Motor neuron (in vitro differentiated cells): ENCODE data around the gene CLK1. TPM values are rescaled to one million over a fixed set of nuclear protein-coding genes. Genes with fewer than 3 reads are reported as not detected.

ENCODE experiments used
- ATAC-seq, 8 experiments: fragments of 200-7000 bp; cut with Tn5 transposase; replicated peaks in 6 of 8; 2 replicates each; pipeline ENCODE4 v1.8.0; 2021; ENCODE audit warnings: mild to moderate bottlenecking in 8 of 8, moderate library complexity in 8 of 8
- H3K27ac ChIP-seq, 2 donors: fragments of 250-450 bp; sonication (Bioruptor Pico); 2 replicates each; pipeline ENCODE4 v1.9.0; 2021; ENCODE audit warnings: antibody characterized with exemption in 2 of 2, mild to moderate bottlenecking in 2 of 2, moderate library complexity in 1 of 2
- H3K4me1 ChIP-seq, 2 donors: fragments of 250-450 bp; sonication (Bioruptor Pico); replicated peaks in 1 of 2; 2 replicates each; pipeline ENCODE4 v1.6.1; 2021; ENCODE audit warnings: antibody characterized with exemption in 2 of 2, mild to moderate bottlenecking in 2 of 2, moderate library complexity in 1 of 2
- H3K4me3 ChIP-seq, 5 donors: fragments of 250-450 bp; sonication (Bioruptor Pico); 2 replicates each; pipeline ENCODE4 v1.9.0; 2021; ENCODE audit warnings: antibody characterized with exemption in 5 of 5, mild to moderate bottlenecking in 5 of 5, moderate library complexity in 4 of 5
- WGBS, 10 experiments: fragments of 450-650 bp; shearing (Covaris generic); methylation state at CpG; one replicate each; pipeline ENCODE4 v1.0.0; 2022; 5-methylcytosine and 5-hydroxymethylcytosine counted together
- in situ Hi-C, 9 experiments: fragments of 400-800 bp; cut with MboI; loops; one replicate each; pipeline ENCODE4 v1.15.0; 2021; ENCODE audit warnings: low sequenced_read_pairs in 9 of 9, low pct_unique_long_range_greater_than_20kb in 2 of 9; ENCODE audit not compliant: unreplicated experiment in 9 of 9
- total RNA-seq, 8 experiments: library from RNA; unstranded; fragments of 300-600 nt; gene quantifications; 2 replicates each; pipeline versions ENCODE4 v1.2.3 to v1.2.4, GENCODE V29; 2022

Gene CLK1
- total RNA-seq, 8 experiments from 2014 or later: 73.8 to 140 (median 109) TPM

- Histone ChIP-seq H3K4me3 (no peak overlapping the region), H3K4me1 (no peaks in the 10 kb centered on the region), H3K27ac (no peak overlapping the region)
- in situ Hi-C loops: no loop called here
- 0 to 100% (median 83%) methylated on average over 1 to 3 of the region's 3 CpGs; no CpG with 5 or more reads in 1 of the 10 experiments for WGBS, 10 experiments
- ATAC-seq: no peak
These were observed 6.7 kb upstream of the CLK1 start for GRCh38 chr2:200871151-200871550.

- 78 to 100% (median 94%) methylated on average over 1 to 2 of the region's 2 CpGs; no CpG with 5 or more reads in 4 of the 10 experiments for WGBS, 10 experiments
- Histone ChIP-seq H3K4me3 (no peak overlapping the region), H3K27ac (no peak overlapping the region), H3K4me1 (no peaks in the 10 kb centered on the region)
- in situ Hi-C loops: no loop called here
- no peak for ATAC-seq
These were observed 4.6 kb upstream of the CLK1 start for GRCh38 chr2:200869014-200869413.

GRCh38 chr2:200863782-200864175 is 679 bp downstream of the CLK1 start:
- in situ Hi-C loops: no loop called here
- peak overlapping the region; percentile 98 to 99 for H3K27ac ChIP-seq
- peaks cover 12 to 15% of the 10 kb centered on the region in 2 donors for H3K4me1 ChIP-seq
- ATAC-seq: peak in 6 of 8 experiments; percentile 3 to 11 (median 9)
- WGBS, 10 experiments: 0 to 5% (median 0%) methylated on average over 1 to 18 of the region's 19 CpGs; no CpG with 5 or more reads in 1 of the 10 experiments
- H3K4me3 ChIP-seq: peak overlapping the region; percentile 79 to 99 (median 88)

GRCh38 chr2:200862532-200863000 is 1.9 kb downstream of the CLK1 start:
- Histone ChIP-seq H3K4me3 (peak overlapping the region; percentile 79 to 99 (median 88)), H3K27ac (peak overlapping the region; percentile 98 to 99), H3K4me1 (peaks cover 12 to 15% of the 10 kb centered on the region in 2 donors)
- peak in 6 of 8 experiments; percentile 4 to 52 (median 33) for ATAC-seq
- in situ Hi-C loops: no loop called here
- WGBS, 10 experiments: 0 to 4% (median 0%) methylated on average over 5 to 12 of the region's 13 CpGs; no CpG with 5 or more reads in 1 of the 10 experiments

GRCh38 chr2:200861617-200862155 is 2.8 kb downstream of the CLK1 start:
- H3K4me3 ChIP-seq: peak overlapping the region; percentile 79 to 99 (median 88)
- 0 to 80% (median 17%) methylated on average over 1 to 4 of the region's 4 CpGs for WGBS, 10 experiments
- no peak for ATAC-seq
- H3K27ac ChIP-seq: peak overlapping the region in 1 of 2 donors; percentile 98
- in situ Hi-C loops: no loop called here
- H3K4me1 ChIP-seq: peaks cover 12 to 15% of the 10 kb centered on the region in 2 donors

- in situ Hi-C loops: no loop called here
- H3K27ac ChIP-seq: no peak overlapping the region
- 7 to 96% (median 85%) methylated on average over 3 to 12 of the region's 12 CpGs for WGBS, 10 experiments
- peak in 1 of 8 experiments; percentile 5 for ATAC-seq
- peak overlapping the region in 2 of 5 donors; percentile 86 to 99 for H3K4me3 ChIP-seq
- H3K4me1 ChIP-seq: peaks cover 12 to 15% of the 10 kb centered on the region in 2 donors
These were observed 4.2 kb downstream of the CLK1 start for GRCh38 chr2:200860092-200860795.

GRCh38 chr2:200856806-200857205 is 7.7 kb downstream of the CLK1 start:
- Histone ChIP-seq H3K27ac (no peak overlapping the region), H3K4me1 (peaks cover 12 to 15% of the 10 kb centered on the region in 2 donors), H3K4me3 (no peak overlapping the region)
- in situ Hi-C loops: no loop called here
- no peak for ATAC-seq
- WGBS, 10 experiments: 45 to 100% (median 86%) methylated on average over 1 to 8 of the region's 8 CpGs

GRCh38 chr2:200852605-200853004 is 11.9 kb downstream of the CLK1 start:
- in situ Hi-C loops: no loop called here
- H3K4me1 ChIP-seq: no peaks in the 10 kb centered on the region
- H3K4me3 ChIP-seq: no peak overlapping the region
- ATAC-seq: no peak
- 71 to 100% (median 93%) methylated on average over 1 to 2 of the region's 2 CpGs; no CpG with 5 or more reads in 1 of the 10 experiments for WGBS, 10 experiments
- no peak overlapping the region for H3K27ac ChIP-seq

- H3K4me3 ChIP-seq: no peak overlapping the region
- H3K27ac ChIP-seq: no peak overlapping the region
- peak in 3 of 8 experiments; percentile 9 to 38 (median 24) for ATAC-seq
- 70 to 100% (median 100%) methylated on average over 1 to 4 of the region's 6 CpGs; no CpG with 5 or more reads in 3 of the 10 experiments for WGBS, 10 experiments
- in situ Hi-C loops: no loop called here
- no peaks in the 10 kb centered on the region for H3K4me1 ChIP-seq
These were observed 12.8 kb downstream of the CLK1 start for GRCh38 chr2:200851398-200852248.

- Histone ChIP-seq H3K4me3 (no peak overlapping the region), H3K27ac (no peak overlapping the region), H3K4me1 (no peaks in the 10 kb centered on the region)
- ATAC-seq: peak in 4 of 8 experiments; percentile 3 to 20 (median 18)
- in situ Hi-C loops: no loop called here
- 86 to 97% (median 88%) methylated on average over 2 to 14 of the region's 14 CpGs for WGBS, 10 experiments
These were observed 13.8 kb downstream of the CLK1 start for GRCh38 chr2:200850512-200851256.

GRCh38 chr2:200847939-200848338 is 16.5 kb downstream of the CLK1 start:
- 40 to 100% (median 82%) methylated on average over 1 to 4 of the region's 4 CpGs for WGBS, 10 experiments
- Histone ChIP-seq H3K4me3 (no peak overlapping the region), H3K4me1 (no peaks in the 10 kb centered on the region), H3K27ac (no peak overlapping the region)
- in situ Hi-C loops: no loop called here
- no peak for ATAC-seq

- in situ Hi-C loops: no loop called here
- peak in 1 of 8 experiments; percentile 1 for ATAC-seq
These were observed 17.2 kb downstream of the CLK1 start for GRCh38 chr2:200847269-200847668.

More at GRCh38 chr2:200847269-200847668, 17.2 kb downstream of the CLK1 start:
- Histone ChIP-seq H3K4me1 (no peaks in the 10 kb centered on the region), H3K27ac (no peak overlapping the region), H3K4me3 (no peak overlapping the region)
